Mesodermal cell (in vitro differentiated cells): ENCODE measurements around the gene NOL7.

Experiments
- H3K27ac ChIP-seq: 2 replicates; pipeline ENCODE4 v1.7.0; 2013; ENCODE audit warnings: mild to moderate bottlenecking, low read depth, low read length, moderate library complexity; ENCODE audit not compliant: severe bottlenecking
- H3K36me3 ChIP-seq: 2 replicates; pipeline ENCODE4 v1.7.1; 2013; ENCODE audit warnings: mild to moderate bottlenecking, low read length, moderate library complexity; ENCODE audit not compliant: control insufficient read depth, insufficient read depth
- H3K4me1 ChIP-seq: one replicate; pipeline ENCODE4 v1.7.1; 2013; ENCODE audit warnings: mild to moderate bottlenecking, low read length; ENCODE audit not compliant: insufficient read depth, control insufficient read depth, poor library complexity, severe bottlenecking
- H3K4me3 ChIP-seq: 2 replicates; pipeline ENCODE4 v1.7.0; 2013; ENCODE audit warnings: low read length, control low read depth, mild to moderate bottlenecking; ENCODE audit not compliant: insufficient read depth, poor library complexity, severe bottlenecking; ENCODE audit errors: extremely low read depth
- H3K9me3 ChIP-seq: 2 replicates; pipeline ENCODE4 v1.7.1; 2013; ENCODE audit warnings: mild to moderate bottlenecking, low read length, moderate library complexity; ENCODE audit not compliant: control insufficient read depth
- WGBS, 2 experiments: methylation state at CpG; one replicate each; pipeline ENCODE4 v1.1.5; 2013; ENCODE audit warnings: missing lambda C conversion rate in 2 of 2; ENCODE audit not compliant: insufficient coverage in 2 of 2; 5-methylcytosine and 5-hydroxymethylcytosine counted together

NOL7 gene

GRCh38 chr6:13667655-13668054, 52.5 kb downstream of the NOL7 start:
- peaks cover 5% of the 10 kb centered on the region for H3K36me3 ChIP-seq
- peaks cover under 1% of the 10 kb centered on the region for H3K4me1 ChIP-seq
- WGBS, 2 experiments: no CpG with 5 or more reads among the region's 2 CpGs
- no peak overlapping the region for H3K4me3 ChIP-seq
- H3K27ac ChIP-seq: no peak overlapping the region
- H3K9me3 ChIP-seq: peaks cover 3% of the 10 kb centered on the region

- Histone ChIP-seq H3K4me1 (no peaks in the 10 kb centered on the region), H3K27ac (no peak overlapping the region), H3K36me3 (peaks cover 5% of the 10 kb centered on the region), H3K9me3 (peaks cover 3% of the 10 kb centered on the region), H3K4me3 (no peak overlapping the region)
- 100% methylated on average over 1 of the region's 2 CpGs; no CpG with 5 or more reads in 1 of the 2 experiments for WGBS, 2 experiments
These were observed 53.3 kb downstream of the NOL7 start for GRCh38 chr6:13668291-13668928.

GRCh38 chr6:13669476-13669875, 54.3 kb downstream of the NOL7 start:
- 76 to 96% methylated on average over 4 to 5 of the region's 5 CpGs for WGBS, 2 experiments
- Histone ChIP-seq H3K4me1 (peaks cover under 1% of the 10 kb centered on the region), H3K4me3 (no peak overlapping the region), H3K36me3 (peaks cover 9% of the 10 kb centered on the region), H3K27ac (no peak overlapping the region), H3K9me3 (peaks cover 3% of the 10 kb centered on the region)
